Subcutaneous adipose tissue (tissue), 4 donors: ENCODE results near the gene IL1RL1. TPM values are rescaled to one million over a fixed set of nuclear protein-coding genes. Genes with fewer than 3 reads are reported as not detected.

Experiments
- total RNA-seq, 4 donors: library from RNA; depleted of rRNA; stranded (reverse); fragments of >200 nt; gene quantifications; one replicate each; pipeline ENCODE4 v1.1.0, GENCODE V29; 2016
- TF ChIP-seq, protein P1 (sequence below): fragments of 450-650 bp; IDR thresholded peaks from one replicate; pipeline ENCODE4 v1.5.1; 2016; ENCODE audit warnings: low read depth, mild to moderate bottlenecking, control low read depth, antibody characterized with exemption, moderate library complexity

The IL1RL1 gene
- total RNA-seq, 4 donors from 2014 or later: 15.8 to 25.1 (median 17.2) TPM

DNA sequence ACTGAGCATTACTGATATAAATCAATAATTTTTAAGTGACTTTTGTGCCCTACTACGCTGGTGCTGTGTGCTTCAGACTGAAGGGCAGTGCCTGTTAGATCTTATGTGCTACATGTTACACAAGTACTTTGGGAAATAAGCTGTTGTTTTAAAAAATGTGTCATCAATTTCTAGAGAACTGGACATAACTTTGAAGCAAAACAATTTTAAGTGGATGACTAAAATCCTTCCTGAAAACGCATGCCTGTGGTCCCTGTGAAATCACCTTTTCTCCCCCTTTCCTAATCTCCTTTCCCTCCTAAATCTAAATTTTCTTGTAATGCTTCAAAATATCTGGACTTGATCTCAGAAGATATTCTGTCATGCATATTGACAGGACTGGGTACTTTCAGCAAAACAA, 7.1 kb upstream of the IL1RL1 start:
- TF ChIP-seq, protein P1, sequence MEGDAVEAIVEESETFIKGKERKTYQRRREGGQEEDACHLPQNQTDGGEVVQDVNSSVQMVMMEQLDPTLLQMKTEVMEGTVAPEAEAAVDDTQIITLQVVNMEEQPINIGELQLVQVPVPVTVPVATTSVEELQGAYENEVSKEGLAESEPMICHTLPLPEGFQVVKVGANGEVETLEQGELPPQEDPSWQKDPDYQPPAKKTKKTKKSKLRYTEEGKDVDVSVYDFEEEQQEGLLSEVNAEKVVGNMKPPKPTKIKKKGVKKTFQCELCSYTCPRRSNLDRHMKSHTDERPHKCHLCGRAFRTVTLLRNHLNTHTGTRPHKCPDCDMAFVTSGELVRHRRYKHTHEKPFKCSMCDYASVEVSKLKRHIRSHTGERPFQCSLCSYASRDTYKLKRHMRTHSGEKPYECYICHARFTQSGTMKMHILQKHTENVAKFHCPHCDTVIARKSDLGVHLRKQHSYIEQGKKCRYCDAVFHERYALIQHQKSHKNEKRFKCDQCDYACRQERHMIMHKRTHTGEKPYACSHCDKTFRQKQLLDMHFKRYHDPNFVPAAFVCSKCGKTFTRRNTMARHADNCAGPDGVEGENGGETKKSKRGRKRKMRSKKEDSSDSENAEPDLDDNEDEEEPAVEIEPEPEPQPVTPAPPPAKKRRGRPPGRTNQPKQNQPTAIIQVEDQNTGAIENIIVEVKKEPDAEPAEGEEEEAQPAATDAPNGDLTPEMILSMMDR: no peak

DNA sequence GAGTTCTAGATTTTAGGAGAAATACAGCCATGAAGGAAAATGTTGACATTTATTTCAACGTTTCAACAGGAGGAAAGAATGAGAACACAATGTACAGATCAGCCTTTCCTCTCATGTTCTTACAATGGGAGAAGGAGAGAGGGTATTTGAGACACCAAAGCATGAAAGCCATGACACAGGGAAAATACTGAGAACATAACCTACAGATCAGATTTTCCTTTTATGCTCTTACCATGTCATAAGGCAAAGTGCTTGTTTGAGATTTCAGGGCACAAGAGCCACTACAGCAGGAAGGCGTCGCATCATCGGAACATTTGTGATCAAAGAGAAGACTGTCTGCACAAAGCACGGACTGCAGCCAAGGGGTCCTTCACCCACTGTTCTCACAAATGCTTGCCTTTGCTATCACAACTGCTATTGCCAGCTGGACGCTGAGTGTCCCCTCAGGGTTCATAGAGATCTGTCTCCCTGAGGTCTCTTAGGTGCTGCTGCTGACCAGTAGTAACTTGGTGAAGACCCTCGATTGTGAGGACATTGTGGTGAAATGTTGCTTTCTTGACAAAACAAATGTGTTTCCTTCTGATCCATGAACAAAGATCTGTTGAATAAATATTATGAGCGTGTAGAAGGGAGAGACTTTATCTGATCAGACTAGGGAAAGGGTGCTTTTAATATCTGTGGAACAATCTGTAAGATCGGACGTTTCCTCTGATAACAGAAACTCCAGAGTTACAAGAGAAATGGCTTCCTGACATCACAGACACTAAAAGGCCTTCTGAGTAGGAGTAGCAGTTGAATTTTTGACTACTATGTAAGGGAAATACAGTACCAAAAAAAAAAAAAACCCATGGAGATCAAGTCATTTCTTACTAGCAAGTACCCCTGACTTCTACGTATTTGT, 6.4 kb upstream of the IL1RL1 start:
- TF ChIP-seq, protein P1: no peak

DNA sequence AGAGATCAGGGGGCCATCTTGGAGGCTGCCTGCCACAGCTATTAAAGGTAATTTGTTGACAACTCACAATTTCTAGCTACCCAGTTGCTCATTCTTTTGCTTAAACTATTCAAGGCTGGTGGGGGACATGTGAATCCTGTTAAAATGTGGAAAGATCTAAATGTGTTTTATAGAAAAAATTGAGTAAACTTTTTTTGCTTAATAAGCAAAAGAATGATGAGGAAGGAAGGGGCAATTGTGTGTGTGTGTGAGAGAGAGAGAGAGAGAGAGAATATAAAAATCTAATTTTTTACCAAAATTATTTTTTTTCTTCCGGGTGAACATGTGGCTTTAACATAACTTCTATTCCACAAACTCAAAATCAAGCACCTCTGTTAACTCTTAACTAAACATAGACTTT, 5.2 kb upstream of the IL1RL1 start:
- TF ChIP-seq, protein P1: no peak

DNA sequence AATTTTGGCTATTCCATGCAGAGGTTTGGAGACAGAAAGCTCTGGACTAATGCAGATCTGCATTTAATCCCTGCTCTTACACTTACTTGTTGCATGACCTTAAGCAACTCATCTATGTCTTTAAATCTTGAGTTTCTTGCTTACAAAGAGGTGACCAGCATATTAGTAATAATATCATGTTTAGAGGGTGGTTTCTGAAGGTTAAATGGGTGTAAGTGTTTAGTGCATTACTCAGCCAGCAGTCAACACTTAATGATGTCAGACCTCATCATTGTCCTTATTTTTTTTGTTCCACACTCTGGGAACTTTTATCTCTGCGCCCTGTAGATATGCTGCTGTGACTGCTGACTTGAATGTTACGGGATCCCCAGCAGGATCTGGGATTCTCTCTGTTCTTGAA, 1.7 kb downstream of the IL1RL1 start:
- TF ChIP-seq, protein P1: no peak

DNA sequence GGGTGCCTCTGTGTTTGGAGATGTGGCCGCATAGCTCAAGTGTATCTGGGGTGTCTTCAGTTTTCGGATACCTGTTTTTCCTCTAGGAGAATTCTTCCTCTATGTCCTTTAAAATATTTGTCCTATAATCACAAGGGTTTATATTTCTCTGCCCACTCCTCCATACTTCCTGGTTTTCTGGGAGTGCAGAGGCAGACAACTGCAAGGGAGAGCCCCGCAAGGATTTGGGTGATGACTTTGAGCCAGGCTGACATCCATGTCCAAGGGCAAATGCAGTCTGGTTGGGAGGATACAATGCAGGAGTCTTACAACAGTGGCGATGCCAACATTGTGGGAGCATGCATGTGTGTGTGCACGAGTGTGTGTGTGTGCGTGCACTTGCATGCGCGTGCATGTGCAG, 2.1 kb downstream of the IL1RL1 start:
- TF ChIP-seq, protein P1: no peak

GRCh38 chr2:102313950-102314349, 2.6 kb downstream of the IL1RL1 start:
- TF ChIP-seq, protein P1: no peak

DNA sequence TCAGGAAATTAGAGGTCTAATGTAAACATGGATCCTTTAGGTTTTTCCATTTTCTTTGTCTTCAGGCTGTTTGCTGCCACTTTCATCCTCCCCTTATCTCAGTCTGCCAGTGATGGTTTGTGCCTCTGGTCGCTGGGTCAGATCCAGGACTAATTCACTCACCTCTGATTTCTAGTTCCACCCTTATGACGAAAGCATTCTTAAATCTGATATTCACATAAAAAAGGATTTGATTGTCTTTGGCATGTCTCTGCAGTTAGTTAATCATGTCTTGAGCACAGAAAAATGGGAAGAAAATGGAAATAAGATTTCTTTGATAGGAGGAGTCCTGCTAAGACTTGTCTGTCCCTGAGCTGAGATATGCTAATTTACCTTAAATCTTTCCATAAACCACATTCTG, 4.6 kb downstream of the IL1RL1 start:
- TF ChIP-seq, protein P1: no peak
